Measurements from ENCODE around the gene APOC4.

GRCh38 chr19:44907613-44908012, 34.4 kb upstream of the APOC4 start:
- TF ChIP-seq CTCF (IDR thresholded peaks at IDR 0.05) = no peak
- TF ChIP-seq POLR2A (IDR thresholded peaks at IDR 0.05) = no peak
- TF ChIP-seq EP300 (IDR thresholded peaks at IDR 0.05) = no peak
- no peak for TF ChIP-seq POLR2AphosphoS5 (IDR thresholded peaks at IDR 0.05)

Measured in stomach (tissue), 4 donors.